Esophagus muscularis mucosa (tissue), 4 donors: ENCODE results near the gene TMEM59.

ENCODE experiments used
- EP300 ChIP-seq: sonication (generic); formaldehyde crosslinking; IDR thresholded peaks from one replicate; pipeline ENCODE4 v1.6.1; 2017; ENCODE audit warnings: antibody characterized with exemption
- POLR2A ChIP-seq: fragments of 450-650 bp; IDR thresholded peaks from one replicate; pipeline ENCODE4 v1.6.1; 2017; ENCODE audit warnings: antibody characterized with exemption, moderate library complexity, mild to moderate bottlenecking, low read depth
- TF ChIP-seq, protein P1 (sequence below), 3 experiments: fragments of 200-600 bp in 2 of 3; fragments of 450-650 bp in 1 of 3; sonication (generic) in 2 of 3; IDR thresholded peaks; one replicate each; pipeline ENCODE4 v1.5.1; 2017 to 2019; ENCODE audit warnings: antibody characterized with exemption in 3 of 3, mild to moderate bottlenecking in 2 of 3, moderate library complexity in 1 of 3

- TF ChIP-seq, protein P1, sequence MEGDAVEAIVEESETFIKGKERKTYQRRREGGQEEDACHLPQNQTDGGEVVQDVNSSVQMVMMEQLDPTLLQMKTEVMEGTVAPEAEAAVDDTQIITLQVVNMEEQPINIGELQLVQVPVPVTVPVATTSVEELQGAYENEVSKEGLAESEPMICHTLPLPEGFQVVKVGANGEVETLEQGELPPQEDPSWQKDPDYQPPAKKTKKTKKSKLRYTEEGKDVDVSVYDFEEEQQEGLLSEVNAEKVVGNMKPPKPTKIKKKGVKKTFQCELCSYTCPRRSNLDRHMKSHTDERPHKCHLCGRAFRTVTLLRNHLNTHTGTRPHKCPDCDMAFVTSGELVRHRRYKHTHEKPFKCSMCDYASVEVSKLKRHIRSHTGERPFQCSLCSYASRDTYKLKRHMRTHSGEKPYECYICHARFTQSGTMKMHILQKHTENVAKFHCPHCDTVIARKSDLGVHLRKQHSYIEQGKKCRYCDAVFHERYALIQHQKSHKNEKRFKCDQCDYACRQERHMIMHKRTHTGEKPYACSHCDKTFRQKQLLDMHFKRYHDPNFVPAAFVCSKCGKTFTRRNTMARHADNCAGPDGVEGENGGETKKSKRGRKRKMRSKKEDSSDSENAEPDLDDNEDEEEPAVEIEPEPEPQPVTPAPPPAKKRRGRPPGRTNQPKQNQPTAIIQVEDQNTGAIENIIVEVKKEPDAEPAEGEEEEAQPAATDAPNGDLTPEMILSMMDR (IDR thresholded peaks at IDR 0.05) = no peak
- TF ChIP-seq POLR2A = no peak
- no peak for TF ChIP-seq EP300
Observed at GRCh38 chr1:54086754-54087153, 33.8 kb upstream of the TMEM59 start.
